Endometrial microvascular endothelial cells (primary cell): ENCODE data around the gene MRPL36. TPM values are rescaled to one million over a fixed set of nuclear protein-coding genes. Genes with fewer than 3 reads are reported as not detected.

Experiments used
- in situ Hi-C: cut with HindIII; loops from 2 replicates; pipeline ENCODE4 v1.10.0; 2017; ENCODE audit warnings: low sequenced_read_pairs, low pct_unique_long_range_greater_than_20kb; ENCODE audit errors: inconsistent ontology term
- total RNA-seq: library from RNA; depleted of rRNA; stranded (reverse); fragments of >200 nt; gene quantifications from one replicate; pipeline ENCODE4 v1.2.3, GENCODE V29; 2015; ENCODE audit errors: inconsistent ontology term

MRPL36 gene
- total RNA-seq, 1 donor from 2014 or later, result 34.7 TPM

GRCh38 chr5:1833264-1834021, 33.8 kb upstream of the MRPL36 start:
- in situ Hi-C loops, result no loop called here

GRCh38 chr5:1832511-1833250, 33.0 kb upstream of the MRPL36 start:
- in situ Hi-C loops, result no loop called here

- in situ Hi-C loops, result no loop called here
Observed at GRCh38 chr5:1831677-1832313, 32.2 kb upstream of the MRPL36 start.

- in situ Hi-C loops, result no loop called here
Observed at GRCh38 chr5:1831257-1831656, 31.6 kb upstream of the MRPL36 start.

GRCh38 chr5:1830571-1831228, 31.1 kb upstream of the MRPL36 start:
- in situ Hi-C loops, result no loop called here

GRCh38 chr5:1827886-1828397, 28.3 kb upstream of the MRPL36 start:
- in situ Hi-C loops, result no loop called here

GRCh38 chr5:1827025-1827885, 27.6 kb upstream of the MRPL36 start:
- in situ Hi-C loops, result no loop called here

- in situ Hi-C loops, result no loop called here
Observed at GRCh38 chr5:1826235-1826980, 26.8 kb upstream of the MRPL36 start.

GRCh38 chr5:1824903-1825841, 25.5 kb upstream of the MRPL36 start:
- in situ Hi-C loops, result no loop called here

GRCh38 chr5:1824109-1824821, 24.6 kb upstream of the MRPL36 start:
- in situ Hi-C loops, result no loop called here

GRCh38 chr5:1823381-1824034, 23.9 kb upstream of the MRPL36 start:
- in situ Hi-C loops, result no loop called here

GRCh38 chr5:1821862-1822261, 22.2 kb upstream of the MRPL36 start:
- in situ Hi-C loops, result no loop called here

- in situ Hi-C loops, result no loop called here
Observed at GRCh38 chr5:1820926-1821325, 21.3 kb upstream of the MRPL36 start.

- in situ Hi-C loops, result no loop called here
Observed at GRCh38 chr5:1820381-1820780, 20.7 kb upstream of the MRPL36 start.

GRCh38 chr5:1819458-1819857, 19.8 kb upstream of the MRPL36 start:
- in situ Hi-C loops, result no loop called here

- in situ Hi-C loops, result no loop called here
Observed at GRCh38 chr5:1818784-1819183, 19.1 kb upstream of the MRPL36 start.
